Neuronal stem cell (in vitro differentiated cells): ENCODE data around the gene EMC1.

Experiments used
- DNase-seq: peaks from one replicate; pipeline ENCODE4 v3.0.0-alpha.2; 2013; ENCODE audit warnings: low spot score
- H2AFZ ChIP-seq: one replicate; pipeline ENCODE4 v1.6.1; 2013; ENCODE audit warnings: mild to moderate bottlenecking, low read length, inconsistent platforms
- H2AK5ac ChIP-seq: 2 replicates; pipeline ENCODE4 v1.6.1; 2013; ENCODE audit warnings: low read depth, mild to moderate bottlenecking, inconsistent platforms, low read length, moderate library complexity, mixed read lengths
- H2BK120ac ChIP-seq: 2 replicates; pipeline ENCODE4 v1.6.1; 2013; ENCODE audit warnings: low read depth, mild to moderate bottlenecking, inconsistent platforms, low read length, moderate library complexity, mixed read lengths
- H2BK12ac ChIP-seq: one replicate; pipeline ENCODE4 v1.6.1; 2013; ENCODE audit warnings: low read length, inconsistent platforms
- H2BK15ac ChIP-seq: 2 replicates; pipeline ENCODE4 v1.6.1; 2013; ENCODE audit warnings: mild to moderate bottlenecking, low read length, inconsistent platforms, mixed read lengths
- H2BK5ac ChIP-seq: one replicate; pipeline ENCODE4 v1.6.1; 2013; ENCODE audit warnings: inconsistent platforms, mild to moderate bottlenecking, low read length, moderate library complexity
- H3K14ac ChIP-seq: one replicate; pipeline ENCODE4 v1.6.1; 2013; ENCODE audit warnings: low read length, inconsistent platforms
- H3K18ac ChIP-seq: 2 replicates; pipeline ENCODE4 v1.6.1; 2013; ENCODE audit warnings: low read length, inconsistent platforms
- H3K23ac ChIP-seq: 2 replicates; pipeline ENCODE4 v1.6.1; 2013; ENCODE audit warnings: low read depth, mild to moderate bottlenecking, mixed read lengths, low read length, inconsistent platforms; ENCODE audit not compliant: poor library complexity
- H3K27ac ChIP-seq: replicated peaks from 3 replicates; pipeline ENCODE4 v1.5.1; 2013; ENCODE audit warnings: low read length, inconsistent platforms
- H3K27me3 ChIP-seq, 3 experiments: 2 replicates each; pipeline ENCODE4 v1.6.1; 2013; ENCODE audit warnings: low read length in 3 of 3, mild to moderate bottlenecking in 2 of 3, inconsistent platforms in 1 of 3, low read depth in 1 of 3, mixed read lengths in 1 of 3, moderate library complexity in 1 of 3; ENCODE audit not compliant: control insufficient read depth in 3 of 3, insufficient read depth in 3 of 3
- H3K36me3 ChIP-seq, 2 donors: replicated peaks in 1 of 2; 2 replicates each; pipeline ENCODE4 v1.6.1; 2013; ENCODE audit warnings: low read length in 2 of 2; ENCODE audit not compliant: control insufficient read depth in 2 of 2, insufficient read depth in 2 of 2
- H3K4ac ChIP-seq: 2 replicates; pipeline ENCODE4 v1.6.1; 2013; ENCODE audit warnings: inconsistent platforms, mild to moderate bottlenecking, low read length, moderate library complexity
- H3K4me1 ChIP-seq, 2 donors: 1 replicate in 1 of 2; 2 replicates in 1 of 2; pipeline ENCODE4 v1.6.1; 2013; ENCODE audit warnings: low read length in 2 of 2, low read depth in 1 of 2; ENCODE audit not compliant: control insufficient read depth in 2 of 2, insufficient read depth in 1 of 2
- H3K4me2 ChIP-seq: one replicate; pipeline ENCODE4 v1.6.1; 2013; ENCODE audit warnings: mild to moderate bottlenecking, low read length, inconsistent platforms; ENCODE audit not compliant: insufficient read depth, poor library complexity, severe bottlenecking
- H3K4me3 ChIP-seq, 2 donors: 2 replicates each; pipeline ENCODE4 v1.5.1; 2013; ENCODE audit warnings: low read length in 2 of 2, mild to moderate bottlenecking in 2 of 2, inconsistent platforms in 1 of 2, moderate library complexity in 1 of 2
- H3K79me1 ChIP-seq: one replicate; pipeline ENCODE4 v1.6.1; 2013; ENCODE audit warnings: low read depth, mild to moderate bottlenecking, inconsistent platforms, low read length, moderate library complexity
- H3K9ac ChIP-seq: one replicate; pipeline ENCODE4 v1.6.1; 2013; ENCODE audit warnings: mild to moderate bottlenecking, low read depth, low read length, inconsistent platforms; ENCODE audit not compliant: poor library complexity
- H3K9me3 ChIP-seq, 2 donors: replicated peaks in 1 of 2; 2 replicates each; pipeline versions ENCODE3 to v1.6.1; 2013; ENCODE audit warnings: low read length in 2 of 2, mild to moderate bottlenecking in 2 of 2, inconsistent platforms in 1 of 2, low read depth in 1 of 2, mixed read lengths in 1 of 2, moderate library complexity in 1 of 2; ENCODE audit not compliant: control insufficient read depth in 2 of 2, insufficient read depth in 1 of 2
- H4K8ac ChIP-seq: one replicate; pipeline ENCODE4 v1.6.1; 2013; ENCODE audit warnings: low read depth, mild to moderate bottlenecking, inconsistent platforms, low read length, moderate library complexity
- H4K91ac ChIP-seq: one replicate; pipeline ENCODE4 v1.6.1; 2013; ENCODE audit warnings: low read length, low read depth, mild to moderate bottlenecking, inconsistent platforms; ENCODE audit not compliant: poor library complexity
- WGBS, 2 donors: extraction: QIAGEN DNeasy Blood & Tissue Kit; methylation state at CpG; one replicate each; pipeline ENCODE4 v1.1.7; 2013; ENCODE audit warnings: missing lambda C conversion rate in 2 of 2, mixed read lengths in 1 of 2; ENCODE audit not compliant: insufficient read length in 2 of 2, insufficient replicate concordance in 1 of 2; ENCODE audit errors: extremely low coverage in 2 of 2; 5-methylcytosine and 5-hydroxymethylcytosine counted together

EMC1 gene

DNA sequence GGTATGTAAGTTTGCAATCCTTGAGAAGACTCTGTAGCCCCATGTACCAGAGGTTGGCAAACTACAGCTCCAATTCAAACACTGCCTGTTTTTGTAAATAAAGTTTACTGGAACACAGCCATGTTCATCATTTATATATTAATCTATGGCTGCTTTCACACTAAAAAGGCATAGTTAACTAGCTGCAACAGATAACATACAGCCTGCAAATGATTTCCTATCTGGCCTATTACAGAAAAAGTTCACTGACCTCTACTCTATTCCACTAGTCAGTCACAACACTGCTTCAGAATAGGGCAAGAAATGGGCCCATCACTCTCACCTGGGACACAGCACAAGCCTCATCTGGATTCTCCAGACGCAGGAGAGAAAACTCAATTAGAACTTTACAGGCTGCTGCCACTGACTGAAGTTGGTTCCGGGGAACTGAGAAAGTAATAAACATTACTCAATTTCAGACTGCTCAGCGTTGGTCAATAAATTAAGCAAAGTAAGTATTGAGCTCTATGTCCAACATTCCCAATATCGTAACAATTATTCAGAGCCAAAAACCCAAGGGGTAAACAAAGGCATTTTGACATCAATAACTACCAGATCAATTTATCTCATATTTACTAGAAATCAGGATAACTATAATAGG, 51.9 kb downstream of the EMC1 start:
- Histone ChIP-seq H3K36me3 (peaks cover 27 to 81% of the 10 kb centered on the region in 2 donors), H3K27me3 (no peaks in the 10 kb centered on the region), H2BK15ac (no peak overlapping the region), H3K18ac (no peak overlapping the region), H3K4me1 (no peaks in the 10 kb centered on the region), H2AFZ (no peak overlapping the region), H2BK120ac (no peak overlapping the region), H2BK12ac (no peak overlapping the region), H3K23ac (no peak overlapping the region), H3K4me2 (no peak overlapping the region), H3K79me1 (no peaks in the 10 kb centered on the region), H4K91ac (no peak overlapping the region), H3K9me3 (no peaks in the 10 kb centered on the region), H3K4ac (no peak overlapping the region), H2BK5ac (no peak overlapping the region), H3K9ac (no peak overlapping the region), H3K4me3 (no peak overlapping the region), H3K14ac (no peak overlapping the region), H3K27ac (no peak overlapping the region), H4K8ac (no peak overlapping the region), H2AK5ac (no peak overlapping the region)
- no peak for DNase-seq
- no CpG with 5 or more reads among the region's 4 CpGs for WGBS, 2 donors

DNA sequence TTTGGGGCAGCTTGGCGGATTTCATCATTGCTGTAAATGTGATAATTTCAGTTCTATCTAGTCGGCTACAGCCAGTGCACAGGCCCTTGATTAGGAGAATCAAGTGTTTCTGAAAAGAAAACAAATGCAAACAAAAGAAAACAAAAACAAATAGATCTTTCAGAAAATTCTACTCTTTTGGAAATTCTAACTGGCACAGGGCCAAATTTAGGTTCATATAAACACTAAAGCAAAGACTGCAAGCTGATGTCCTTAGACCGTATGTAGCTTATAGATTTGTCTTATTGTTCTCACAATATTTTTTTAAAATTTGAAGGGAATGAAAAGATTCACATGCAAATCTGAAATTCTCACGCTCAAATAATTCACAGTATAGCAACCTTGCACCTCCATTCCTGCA, 52.5 kb downstream of the EMC1 start:
- Histone ChIP-seq H3K4me3 (no peak overlapping the region), H2BK5ac (no peak overlapping the region), H3K4me1 (no peaks in the 10 kb centered on the region), H2BK15ac (no peak overlapping the region), H3K4me2 (no peak overlapping the region), H3K9ac (no peak overlapping the region), H2BK12ac (no peak overlapping the region), H2AK5ac (no peak overlapping the region), H3K9me3 (no peaks in the 10 kb centered on the region), H3K27ac (no peak overlapping the region), H2AFZ (no peak overlapping the region), H3K36me3 (peaks cover 27 to 87% of the 10 kb centered on the region in 2 donors), H3K23ac (no peak overlapping the region), H4K8ac (no peak overlapping the region), H4K91ac (no peak overlapping the region), H3K79me1 (no peaks in the 10 kb centered on the region), H3K18ac (no peak overlapping the region), H3K27me3 (no peaks in the 10 kb centered on the region), H3K14ac (no peak overlapping the region), H3K4ac (no peak overlapping the region), H2BK120ac (no peak overlapping the region)
- WGBS, 2 donors: no CpG with 5 or more reads among the region's 4 CpGs
- no peak for DNase-seq

DNA sequence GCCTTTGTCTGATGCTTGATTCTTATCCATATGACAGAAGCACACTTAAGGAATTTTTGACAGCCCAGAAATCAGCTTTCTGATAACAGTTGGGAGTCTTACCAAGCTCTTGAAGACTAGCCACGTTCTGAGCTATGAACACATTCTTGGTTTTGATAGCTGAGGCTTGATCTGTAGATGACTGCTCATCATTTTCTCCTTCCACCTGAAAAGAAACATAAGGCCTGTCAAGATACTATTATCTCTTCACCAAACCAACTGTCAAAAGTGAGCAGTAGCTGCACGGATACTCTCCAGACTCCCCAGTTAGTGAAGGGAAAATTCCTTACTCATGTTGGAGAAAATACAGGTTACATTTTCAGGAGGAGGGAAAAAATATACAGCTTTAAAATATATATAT, 53.5 kb downstream of the EMC1 start:
- no peak overlapping the region for H3K4me2 ChIP-seq

DNA sequence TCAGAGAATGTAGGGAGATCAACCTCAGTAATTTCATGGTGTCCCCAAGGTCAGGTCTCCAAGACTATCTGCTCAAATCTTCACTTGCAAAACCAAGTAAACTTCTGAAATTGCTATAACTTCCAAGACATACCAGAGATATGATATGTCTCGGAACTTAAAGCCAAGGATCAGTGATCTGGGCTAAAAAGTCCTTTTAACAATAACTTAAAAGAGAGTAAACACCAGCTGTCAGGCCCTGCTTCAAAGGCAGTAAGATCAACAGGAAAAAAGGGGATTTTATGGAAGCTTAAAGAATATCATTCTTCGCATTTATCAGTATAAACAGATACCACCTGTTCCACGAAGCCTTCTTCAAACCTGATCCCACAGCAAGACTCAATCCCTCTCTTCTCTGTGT, 55.0 kb downstream of the EMC1 start:
- H4K91ac ChIP-seq: no peak overlapping the region
- H3K4ac ChIP-seq: no peak overlapping the region
- H2BK120ac ChIP-seq: no peak overlapping the region
- DNase-seq: no peak
- H3K36me3 ChIP-seq: peaks cover 38 to 95% of the 10 kb centered on the region in 2 donors
- H3K14ac ChIP-seq: no peak overlapping the region
- no peak overlapping the region for H3K23ac ChIP-seq
- H3K27ac ChIP-seq: no peak overlapping the region
- no peak overlapping the region for H2BK15ac ChIP-seq
- no CpG with 5 or more reads among the region's 3 CpGs for WGBS, 2 donors
- H2AK5ac ChIP-seq: no peak overlapping the region
- no peak overlapping the region for H3K18ac ChIP-seq
- no peaks in the 10 kb centered on the region for H3K79me1 ChIP-seq
- no peaks in the 10 kb centered on the region for H3K9me3 ChIP-seq
- no peaks in the 10 kb centered on the region for H3K4me1 ChIP-seq
- no peak overlapping the region for H3K9ac ChIP-seq
- no peak overlapping the region for H2BK12ac ChIP-seq
- H2AFZ ChIP-seq: no peak overlapping the region
- H4K8ac ChIP-seq: no peak overlapping the region
- H3K27me3 ChIP-seq: no peaks in the 10 kb centered on the region
- no peak overlapping the region for H3K4me2 ChIP-seq
- H3K4me3 ChIP-seq: no peak overlapping the region
- no peak overlapping the region for H2BK5ac ChIP-seq

More for the DNA sequence above, 53.5 kb downstream of the EMC1 start:
- H2BK120ac ChIP-seq: no peak overlapping the region
- no peak overlapping the region for H2AFZ ChIP-seq
- H2BK15ac ChIP-seq: no peak overlapping the region
- no peaks in the 10 kb centered on the region for H3K79me1 ChIP-seq
- no peak overlapping the region for H3K14ac ChIP-seq
- no peak overlapping the region for H4K8ac ChIP-seq
- no peak overlapping the region for H3K18ac ChIP-seq
- H2BK5ac ChIP-seq: no peak overlapping the region
- no peaks in the 10 kb centered on the region for H3K4me1 ChIP-seq
- no peak overlapping the region for H2AK5ac ChIP-seq
- no CpG with 5 or more reads among the region's 2 CpGs for WGBS, 2 donors
- H2BK12ac ChIP-seq: no peak overlapping the region
- H3K4ac ChIP-seq: no peak overlapping the region
- no peak overlapping the region for H3K4me3 ChIP-seq
- H3K9me3 ChIP-seq: no peaks in the 10 kb centered on the region
- no peak overlapping the region for H4K91ac ChIP-seq
- H3K23ac ChIP-seq: no peak overlapping the region
- H3K27me3 ChIP-seq: no peaks in the 10 kb centered on the region
- no peak for DNase-seq
- H3K9ac ChIP-seq: no peak overlapping the region
- H3K36me3 ChIP-seq: peaks cover 31 to 94% of the 10 kb centered on the region in 2 donors
- no peak overlapping the region for H3K27ac ChIP-seq
